Breast epithelium (tissue), 3 donors: Measurements from ENCODE around the gene HOXB9.

Source experiments
- POLR2A ChIP-seq: fragments of 450-650 bp; IDR thresholded peaks from one replicate; pipeline ENCODE4 v1.6.1; 2016; ENCODE audit warnings: antibody characterized with exemption, mild to moderate bottlenecking, moderate library complexity
- TF ChIP-seq, protein P1 (sequence below), 3 donors: fragments of 450-650 bp; IDR thresholded peaks; one replicate each; pipeline ENCODE4 v1.5.1; 2016 to 2017; ENCODE audit warnings: antibody characterized with exemption in 3 of 3, mild to moderate bottlenecking in 3 of 3, moderate library complexity in 3 of 3

DNA sequence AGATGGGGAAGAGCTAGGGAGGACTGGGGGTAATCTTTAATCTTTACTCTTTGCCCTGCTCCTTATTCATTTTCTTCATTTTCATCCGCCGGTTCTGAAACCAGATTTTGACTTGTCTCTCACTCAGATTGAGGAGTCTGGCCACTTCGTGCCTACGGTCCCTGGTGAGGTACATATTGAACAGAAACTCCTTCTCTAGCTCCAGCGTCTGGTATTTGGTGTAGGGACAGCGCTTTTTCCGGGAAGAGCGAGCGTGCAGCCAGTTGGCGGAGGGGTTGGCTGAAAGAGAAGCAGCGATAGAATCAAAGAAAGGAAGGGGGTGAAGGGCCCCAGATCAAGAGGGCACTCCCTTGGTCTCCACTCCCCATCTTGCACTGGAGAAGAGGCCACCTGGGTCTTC lies 3.3 kb downstream of the HOXB9 start:
- TF ChIP-seq POLR2A = no peak
- TF ChIP-seq, protein P1, sequence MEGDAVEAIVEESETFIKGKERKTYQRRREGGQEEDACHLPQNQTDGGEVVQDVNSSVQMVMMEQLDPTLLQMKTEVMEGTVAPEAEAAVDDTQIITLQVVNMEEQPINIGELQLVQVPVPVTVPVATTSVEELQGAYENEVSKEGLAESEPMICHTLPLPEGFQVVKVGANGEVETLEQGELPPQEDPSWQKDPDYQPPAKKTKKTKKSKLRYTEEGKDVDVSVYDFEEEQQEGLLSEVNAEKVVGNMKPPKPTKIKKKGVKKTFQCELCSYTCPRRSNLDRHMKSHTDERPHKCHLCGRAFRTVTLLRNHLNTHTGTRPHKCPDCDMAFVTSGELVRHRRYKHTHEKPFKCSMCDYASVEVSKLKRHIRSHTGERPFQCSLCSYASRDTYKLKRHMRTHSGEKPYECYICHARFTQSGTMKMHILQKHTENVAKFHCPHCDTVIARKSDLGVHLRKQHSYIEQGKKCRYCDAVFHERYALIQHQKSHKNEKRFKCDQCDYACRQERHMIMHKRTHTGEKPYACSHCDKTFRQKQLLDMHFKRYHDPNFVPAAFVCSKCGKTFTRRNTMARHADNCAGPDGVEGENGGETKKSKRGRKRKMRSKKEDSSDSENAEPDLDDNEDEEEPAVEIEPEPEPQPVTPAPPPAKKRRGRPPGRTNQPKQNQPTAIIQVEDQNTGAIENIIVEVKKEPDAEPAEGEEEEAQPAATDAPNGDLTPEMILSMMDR (IDR thresholded peaks at IDR 0.05) = no peak
